Stimulated activated effector memory CD8-positive, alpha-beta T cell treated with anti-CD3 and anti-CD28 coated beads, Interleukin-12 subunit alpha, Interleukin-12 subunit beta, amount 100 ng/mL, for 72 hours (primary cell): ENCODE measurements around the gene RPA1.
"Not testable (repeated sequence)": the region's sequence is repeated elsewhere in the genome, so short reads cannot be mapped to it uniquely, and the experiment has no call there.

ENCODE experiments used
- ATAC-seq: fragments of 150-1000 bp; cut with Tn5 transposase; 2 replicates; pipeline ENCODE4 v1.10.0; 2021
- DNase-seq, 2 donors: peaks; one replicate each; pipeline ENCODE4 v3.0.0; 2021 to 2022; ENCODE audit warnings: low spot score in 2 of 2
- H3K27ac Mint-ChIP-seq: one replicate; pipeline ENCODE4 v1.8.0; 2022; ENCODE audit warnings: mild to moderate bottlenecking, mixed read lengths
- H3K36me3 Mint-ChIP-seq: one replicate; pipeline ENCODE4 v1.8.0; 2022; ENCODE audit warnings: mild to moderate bottlenecking, mixed read lengths
- H3K4me1 Mint-ChIP-seq: one replicate; pipeline ENCODE4 v1.8.0; 2022; ENCODE audit warnings: mixed read lengths
- H3K4me3 Mint-ChIP-seq: one replicate; pipeline ENCODE4 v1.8.0; 2022; ENCODE audit warnings: mild to moderate bottlenecking, mixed read lengths
- H3K9me3 Mint-ChIP-seq: one replicate; pipeline ENCODE4 v1.8.0; 2022; ENCODE audit warnings: mixed read lengths

RPA1 gene

DNA sequence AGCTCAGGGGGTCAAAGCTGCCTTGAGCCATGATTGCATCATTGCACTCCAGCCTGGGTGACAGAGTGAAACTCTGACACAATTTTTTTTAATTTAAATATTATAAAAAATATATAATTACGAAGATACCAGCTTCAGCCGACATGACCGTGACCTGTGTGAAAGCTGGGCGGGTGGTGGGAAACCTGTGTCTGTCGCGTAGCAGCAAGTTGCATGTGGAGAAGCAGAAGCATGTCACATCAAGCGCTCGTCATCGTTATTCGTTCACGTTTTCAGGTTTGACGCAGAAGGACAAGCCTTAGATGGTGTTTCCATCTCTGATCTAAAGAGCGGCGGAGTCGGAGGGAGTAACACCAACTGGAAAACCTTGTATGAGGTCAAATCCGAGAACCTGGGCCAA, 53.7 kb downstream of the RPA1 start:
- DNase-seq = no peak
- Mint-ChIP-seq H3K4me1 (no peaks in the 10 kb centered on the region), H3K9me3 (no peaks in the 10 kb centered on the region), H3K4me3 (no peak overlapping the region), H3K27ac (no peak overlapping the region), H3K36me3 (peaks cover 100% of the 10 kb centered on the region)
- no peak for ATAC-seq

DNA sequence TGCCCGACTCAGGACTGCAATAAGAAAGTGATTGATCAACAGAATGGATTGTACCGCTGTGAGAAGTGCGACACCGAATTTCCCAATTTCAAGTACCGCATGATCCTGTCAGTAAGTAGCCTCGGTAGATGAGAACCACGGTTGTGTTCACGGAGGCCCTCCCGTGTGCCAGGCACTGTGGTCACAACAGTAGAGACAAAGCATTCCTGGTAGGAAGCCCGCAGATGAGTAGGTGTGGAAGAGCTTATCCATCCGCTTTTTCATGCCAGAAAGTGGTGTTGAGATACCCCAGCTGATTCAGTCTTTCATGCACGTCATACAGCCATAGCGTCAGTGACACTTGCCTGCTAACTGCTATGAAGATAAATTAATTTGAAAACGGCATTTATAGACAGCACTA, 58.9 kb downstream of the RPA1 start:
- H3K36me3 Mint-ChIP-seq = peaks cover 100% of the 10 kb centered on the region
- H3K4me1 Mint-ChIP-seq = peaks cover 12% of the 10 kb centered on the region
- H3K4me3 Mint-ChIP-seq = no peak overlapping the region
- no peaks in the 10 kb centered on the region for H3K9me3 Mint-ChIP-seq
- no peak for ATAC-seq
- DNase-seq = no peak
- no peak overlapping the region for H3K27ac Mint-ChIP-seq

DNA sequence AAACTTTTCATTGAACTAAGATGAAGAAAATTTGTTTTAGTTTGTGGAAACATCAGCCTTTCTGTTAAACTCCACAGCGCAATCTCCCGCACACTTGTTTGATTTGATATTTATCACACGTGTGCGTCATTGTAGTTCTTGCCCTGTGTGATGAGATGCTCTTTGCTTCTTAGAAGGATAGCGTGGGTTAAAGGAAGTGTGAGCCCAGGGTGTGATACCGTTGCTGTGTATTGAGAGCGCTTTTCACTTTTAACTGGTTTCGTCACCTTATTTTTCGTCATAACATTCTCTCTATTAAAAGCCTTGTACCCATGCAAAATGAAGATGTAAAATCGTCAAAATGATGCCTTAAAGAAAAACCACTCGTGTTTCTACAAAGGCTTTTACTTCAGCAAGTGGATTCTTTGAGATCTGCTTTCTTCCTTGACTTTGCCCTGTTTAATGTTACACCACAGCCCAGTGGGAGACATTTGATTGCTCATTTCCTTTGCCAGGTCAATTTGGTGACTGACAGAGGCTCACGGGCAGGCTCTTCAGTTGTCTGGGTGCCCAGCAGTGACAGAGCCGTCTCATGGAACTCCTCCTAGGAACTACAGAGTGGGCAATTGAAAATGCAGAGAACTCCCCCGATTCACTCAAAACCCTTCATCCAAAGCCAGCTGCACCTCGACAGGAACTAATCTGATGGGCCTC, 61.1 kb downstream of the RPA1 start:
- Mint-ChIP-seq H3K4me1 (peaks cover 12% of the 10 kb centered on the region), H3K36me3 (peaks cover 100% of the 10 kb centered on the region), H3K9me3 (no peaks in the 10 kb centered on the region), H3K4me3 (peak overlapping the region; percentile 23), H3K27ac (peak overlapping the region; percentile 58)
- peak in 1 of 2 donors; percentile 61 for DNase-seq
- ATAC-seq = peak; percentile 99

DNA sequence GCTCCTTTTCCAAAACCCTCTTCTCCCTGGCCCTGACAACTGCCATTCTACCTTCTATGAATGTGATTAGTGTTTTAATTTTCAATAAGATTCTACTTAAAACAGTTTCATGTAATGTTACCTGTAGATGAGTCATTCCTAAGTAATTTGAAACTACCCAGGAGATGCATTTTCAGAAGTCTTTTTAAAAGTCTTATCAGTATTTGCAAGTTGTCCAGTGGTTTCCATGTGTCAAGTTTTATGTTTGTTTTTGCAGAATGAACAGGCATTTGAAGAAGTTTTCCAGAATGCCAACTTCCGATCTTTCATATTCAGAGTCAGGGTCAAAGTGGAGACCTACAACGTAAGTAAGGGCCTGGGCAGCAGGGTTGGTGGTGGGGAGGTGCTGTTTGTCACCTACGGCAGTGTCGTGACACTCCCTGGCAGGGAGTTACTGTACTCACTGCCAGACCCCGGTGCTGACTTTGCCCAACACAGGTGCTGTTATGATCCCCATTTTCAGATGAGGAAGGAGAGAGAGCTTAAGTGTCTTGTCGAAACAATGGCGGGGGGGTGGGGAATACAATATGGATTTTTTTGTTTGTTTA, 65.0 kb downstream of the RPA1 start:
- Mint-ChIP-seq H3K36me3 (peaks cover 91% of the 10 kb centered on the region), H3K4me1 (peaks cover 12% of the 10 kb centered on the region), H3K4me3 (no peak overlapping the region), H3K9me3 (no peaks in the 10 kb centered on the region), H3K27ac (no peak overlapping the region)
- DNase-seq (no peak), ATAC-seq (no peak)

DNA sequence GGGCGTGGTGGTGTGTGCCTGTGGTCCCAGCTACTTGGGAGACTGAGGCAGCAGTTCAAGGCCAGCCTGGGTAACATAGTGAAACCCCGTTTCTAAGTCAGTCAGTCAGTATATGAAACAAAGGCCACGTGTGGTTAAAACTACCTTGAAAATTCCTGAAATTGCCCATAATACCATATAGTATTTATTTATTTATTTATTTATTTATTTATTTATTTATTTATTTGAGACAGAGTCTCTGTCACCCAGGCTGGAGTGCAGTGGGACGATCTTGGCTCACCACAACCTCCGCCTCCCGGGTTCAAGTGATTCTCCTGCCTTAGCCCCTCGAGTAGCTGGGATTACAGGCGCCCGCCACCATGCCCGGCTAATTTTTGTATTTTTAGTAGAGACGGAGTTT, 65.7 kb downstream of the RPA1 start:
- not testable (repeated sequence) for H3K4me3 Mint-ChIP-seq, DNase-seq, H3K27ac Mint-ChIP-seq, H3K9me3 Mint-ChIP-seq, ATAC-seq
- Mint-ChIP-seq H3K36me3 (peaks cover 85% of the 10 kb centered on the region), H3K4me1 (peaks cover 12% of the 10 kb centered on the region)

DNA sequence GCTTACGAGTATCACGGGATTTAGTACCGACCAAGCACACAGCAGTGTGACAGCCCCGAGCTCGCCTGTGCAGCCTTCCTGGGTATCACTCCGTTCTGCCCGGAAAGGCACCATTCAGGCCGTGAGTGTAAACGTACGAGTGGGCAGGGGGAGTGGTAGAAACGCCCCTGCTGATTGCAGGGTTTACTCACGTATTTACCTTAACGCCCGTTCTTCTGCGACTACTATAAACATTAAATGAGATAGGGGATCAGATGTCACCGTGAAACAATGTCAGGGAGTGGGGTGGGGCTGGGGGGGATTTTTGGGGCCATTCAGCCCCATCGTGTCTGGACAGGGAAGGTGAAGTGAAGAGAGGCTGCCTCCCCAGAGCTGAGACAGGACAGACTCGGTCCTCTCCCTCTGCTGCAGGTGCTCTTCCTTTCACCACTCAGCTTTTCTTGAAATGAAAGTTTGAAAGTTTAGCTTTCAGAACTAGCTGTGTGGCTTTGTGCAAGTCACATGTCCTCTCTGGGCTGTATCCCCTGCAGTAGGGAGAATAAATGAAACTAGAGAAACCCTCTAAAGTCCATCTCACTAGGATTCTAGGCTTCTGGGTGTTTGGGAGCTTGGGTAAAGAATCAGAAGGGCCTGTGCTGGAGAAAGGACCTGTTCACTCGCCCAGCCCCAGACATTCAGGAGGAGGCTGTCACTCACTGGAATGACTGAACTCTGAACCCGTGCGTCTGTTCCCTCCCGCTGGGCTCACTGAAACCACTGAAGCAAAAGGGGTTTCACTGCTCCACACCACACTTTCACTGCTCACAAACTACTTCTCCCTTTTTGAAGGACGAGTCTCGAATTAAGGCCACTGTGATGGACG, 66.7 kb downstream of the RPA1 start:
- Mint-ChIP-seq H3K4me3 (no peak overlapping the region), H3K27ac (no peak overlapping the region), H3K9me3 (no peaks in the 10 kb centered on the region), H3K36me3 (peaks cover 75% of the 10 kb centered on the region), H3K4me1 (peaks cover 3% of the 10 kb centered on the region)
- DNase-seq (no peak), ATAC-seq (no peak)

DNA sequence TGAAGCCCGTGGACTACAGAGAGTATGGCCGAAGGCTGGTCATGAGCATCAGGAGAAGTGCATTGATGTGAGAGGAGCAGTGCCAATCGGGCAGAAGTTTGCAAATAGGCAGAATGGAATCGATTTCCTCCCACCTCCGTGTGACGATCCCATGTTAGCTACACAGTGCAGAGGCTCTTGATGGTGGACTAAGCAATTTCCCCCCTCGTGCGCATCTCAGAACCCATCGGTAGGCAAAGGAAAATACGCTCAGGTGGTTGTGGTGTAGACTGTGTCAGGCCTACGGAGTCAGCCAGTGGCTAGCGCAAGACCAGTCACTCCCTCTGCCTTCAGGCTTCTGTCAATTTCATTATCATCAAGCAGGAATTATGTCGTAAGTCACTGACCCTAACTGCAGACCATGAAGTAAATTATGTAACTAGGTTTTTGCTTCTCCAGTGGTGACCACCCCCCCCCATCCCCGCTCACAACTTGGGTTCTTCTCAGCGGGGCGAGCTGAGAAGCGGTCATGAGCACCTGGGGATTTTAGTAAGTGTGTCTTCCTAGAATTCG, 67.4 kb downstream of the RPA1 start:
- no peaks in the 10 kb centered on the region for H3K4me1 Mint-ChIP-seq
- ATAC-seq (no peak), DNase-seq (no peak)
- H3K4me3 Mint-ChIP-seq = no peak overlapping the region
- H3K27ac Mint-ChIP-seq = no peak overlapping the region
- H3K36me3 Mint-ChIP-seq = peaks cover 68% of the 10 kb centered on the region
- no peaks in the 10 kb centered on the region for H3K9me3 Mint-ChIP-seq

DNA sequence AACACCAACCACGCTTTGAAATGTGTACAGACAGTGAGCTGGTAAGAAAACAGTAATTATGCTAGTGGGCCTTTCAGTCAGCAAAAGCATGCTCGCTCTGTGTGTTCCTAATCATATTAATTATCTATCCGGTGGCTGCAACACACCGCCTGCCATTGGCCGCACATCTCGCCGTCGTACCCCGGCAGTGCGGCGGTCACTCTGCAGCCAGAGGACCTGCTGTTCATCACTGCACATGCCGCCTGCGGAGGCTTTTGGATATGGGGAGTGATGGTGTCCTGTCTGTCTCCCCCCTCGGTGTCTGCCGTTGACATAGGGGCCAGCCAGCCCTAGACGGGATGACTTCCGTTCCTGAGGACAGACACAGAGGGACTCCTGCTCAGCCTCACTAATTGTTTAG, 68.5 kb downstream of the RPA1 start:
- ATAC-seq (no peak), DNase-seq (no peak)
- Mint-ChIP-seq H3K9me3 (no peaks in the 10 kb centered on the region), H3K4me1 (no peaks in the 10 kb centered on the region), H3K4me3 (no peak overlapping the region), H3K36me3 (peaks cover 56% of the 10 kb centered on the region), H3K27ac (no peak overlapping the region)

DNA sequence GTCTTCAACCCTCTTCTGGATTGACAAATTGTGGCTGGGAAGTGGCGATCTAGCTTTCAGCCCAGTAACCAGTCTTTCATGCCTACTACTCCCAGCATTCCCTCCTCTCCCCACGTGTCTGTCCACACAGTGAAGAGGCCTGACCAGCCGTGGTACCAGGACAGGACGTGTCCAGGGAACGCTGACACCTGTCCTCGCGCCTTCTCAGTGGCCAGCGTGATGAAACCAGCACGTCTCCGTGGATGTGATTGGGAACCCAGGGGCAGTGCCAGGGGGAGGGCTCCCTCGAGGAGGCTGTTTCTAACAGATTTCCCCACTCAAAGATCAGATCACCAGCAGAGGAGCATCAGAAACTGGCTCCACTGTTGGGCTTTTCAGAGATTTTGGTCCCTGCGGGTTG, 69.1 kb downstream of the RPA1 start:
- ATAC-seq = no peak
- H3K4me1 Mint-ChIP-seq = no peaks in the 10 kb centered on the region
- no peak overlapping the region for H3K4me3 Mint-ChIP-seq
- H3K27ac Mint-ChIP-seq = no peak overlapping the region
- peaks cover 51% of the 10 kb centered on the region for H3K36me3 Mint-ChIP-seq
- DNase-seq = no peak
- no peaks in the 10 kb centered on the region for H3K9me3 Mint-ChIP-seq

DNA sequence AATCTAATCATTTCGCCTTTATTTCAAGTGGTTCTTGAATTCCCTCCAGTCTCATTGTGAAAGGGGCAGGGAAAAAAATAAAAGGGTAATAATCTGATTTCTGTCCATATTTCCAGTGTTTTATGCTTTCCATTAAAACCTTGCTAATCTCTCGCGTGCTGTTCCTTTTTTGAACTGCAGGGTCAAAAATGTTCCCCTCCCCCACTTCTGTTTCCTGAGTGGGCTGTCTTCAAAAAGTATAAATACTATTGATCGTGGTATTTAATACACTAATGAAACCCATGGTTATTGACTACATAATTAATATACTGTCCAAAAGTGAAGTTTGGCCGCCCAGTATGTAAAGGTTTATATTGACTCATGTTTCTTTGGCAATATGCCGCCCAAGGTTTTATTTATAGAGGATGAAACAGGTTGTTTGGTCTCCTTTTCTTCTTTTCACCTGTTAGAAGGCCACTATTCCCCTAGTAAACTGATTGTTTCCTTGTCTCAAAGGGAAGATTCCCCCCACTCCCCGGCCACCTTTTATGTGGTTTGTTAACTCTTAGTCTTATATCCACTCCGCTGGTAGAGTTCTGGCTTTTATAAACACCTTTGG, 69.7 kb downstream of the RPA1 start:
- no peak for ATAC-seq
- H3K36me3 Mint-ChIP-seq = peaks cover 45% of the 10 kb centered on the region
- no peaks in the 10 kb centered on the region for H3K4me1 Mint-ChIP-seq
- no peaks in the 10 kb centered on the region for H3K9me3 Mint-ChIP-seq
- H3K27ac Mint-ChIP-seq = no peak overlapping the region
- no peak for DNase-seq
- H3K4me3 Mint-ChIP-seq = no peak overlapping the region

DNA sequence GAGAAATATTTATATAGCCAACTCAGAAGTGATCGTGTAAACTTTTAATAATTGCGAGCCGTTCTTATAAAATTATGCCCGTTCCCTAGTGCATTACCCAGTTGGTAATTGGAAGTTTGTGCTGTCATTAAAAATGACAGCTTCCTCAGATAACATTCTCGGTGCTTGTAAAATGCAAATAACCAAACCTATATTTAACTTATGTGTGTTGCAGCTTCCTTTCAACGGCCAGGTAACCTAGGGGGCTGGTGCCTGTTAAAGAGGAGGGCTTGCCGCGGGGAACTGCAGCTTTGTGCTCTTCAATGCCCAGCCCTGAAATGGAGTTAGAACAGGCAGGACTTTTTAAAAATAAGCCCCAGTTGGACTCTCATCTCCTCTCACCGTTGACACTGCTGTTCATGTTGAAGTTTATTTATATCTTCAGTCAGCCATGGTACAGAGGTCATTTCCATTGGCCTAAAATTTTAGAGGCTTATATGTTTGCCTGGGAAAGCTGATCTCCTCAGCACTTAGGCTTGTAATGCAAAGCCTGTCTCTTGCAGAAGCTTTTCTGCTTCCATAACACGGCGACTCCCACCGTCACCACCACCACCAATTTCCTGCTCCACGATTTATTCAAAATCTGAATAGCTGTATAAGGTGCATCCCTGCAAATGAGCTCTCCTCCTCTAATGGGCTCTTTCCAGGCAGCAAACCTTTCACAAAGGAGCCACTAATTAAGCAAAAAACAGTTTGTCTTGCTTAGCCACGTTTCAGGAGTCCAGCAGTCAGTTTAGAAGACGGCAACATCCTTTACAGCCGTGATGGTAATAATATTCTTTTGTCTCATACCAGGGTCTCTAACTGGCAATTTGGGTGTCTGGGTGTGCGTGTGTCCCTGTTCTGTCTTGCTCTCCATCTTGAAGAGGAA, 74.7 kb downstream of the RPA1 start:
- DNase-seq (no peak), ATAC-seq (no peak)
- H3K4me3 Mint-ChIP-seq = no peak overlapping the region
- no peaks in the 10 kb centered on the region for H3K4me1 Mint-ChIP-seq
- H3K9me3 Mint-ChIP-seq = no peaks in the 10 kb centered on the region
- no peaks in the 10 kb centered on the region for H3K36me3 Mint-ChIP-seq
- no peak overlapping the region for H3K27ac Mint-ChIP-seq

DNA sequence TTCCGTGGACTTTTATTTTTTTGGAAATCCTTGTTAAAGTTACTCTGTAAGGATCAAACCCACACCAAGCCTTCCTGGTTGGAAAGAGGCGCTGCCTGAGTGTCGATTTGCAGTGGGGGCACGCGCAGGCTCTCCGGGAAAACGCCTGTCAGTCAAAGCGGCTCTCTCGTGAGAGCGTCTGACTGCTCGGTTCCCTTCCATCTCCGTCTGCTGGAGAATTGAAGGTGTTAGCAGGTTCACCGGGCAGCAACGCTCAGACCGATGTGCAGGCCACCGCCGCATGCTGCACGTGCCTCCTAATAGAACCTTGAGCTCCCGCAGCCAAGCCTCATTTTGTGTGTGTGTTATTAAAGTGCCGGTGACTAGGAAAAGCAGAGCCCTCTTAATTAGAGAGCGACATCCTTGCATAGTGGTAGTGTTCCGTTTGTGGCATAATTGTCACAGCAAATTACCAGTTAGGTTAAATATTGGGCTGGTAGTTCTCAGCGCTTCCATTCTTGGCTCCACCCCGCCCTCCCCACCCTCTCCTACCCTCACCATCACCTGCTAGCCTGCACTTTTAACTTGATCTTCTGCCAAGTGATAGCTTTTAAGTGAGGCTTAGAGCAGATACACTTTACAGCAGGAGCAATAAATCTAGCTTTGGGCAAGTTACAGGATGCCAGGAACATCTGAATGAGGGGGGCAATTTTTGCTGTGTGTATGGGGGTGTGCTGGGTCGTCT, 75.5 kb downstream of the RPA1 start:
- no peak overlapping the region for H3K27ac Mint-ChIP-seq
- H3K4me1 Mint-ChIP-seq = no peaks in the 10 kb centered on the region
- no peaks in the 10 kb centered on the region for H3K36me3 Mint-ChIP-seq
- ATAC-seq (no peak), DNase-seq (no peak)
- H3K4me3 Mint-ChIP-seq = no peak overlapping the region
- H3K9me3 Mint-ChIP-seq = no peaks in the 10 kb centered on the region

DNA sequence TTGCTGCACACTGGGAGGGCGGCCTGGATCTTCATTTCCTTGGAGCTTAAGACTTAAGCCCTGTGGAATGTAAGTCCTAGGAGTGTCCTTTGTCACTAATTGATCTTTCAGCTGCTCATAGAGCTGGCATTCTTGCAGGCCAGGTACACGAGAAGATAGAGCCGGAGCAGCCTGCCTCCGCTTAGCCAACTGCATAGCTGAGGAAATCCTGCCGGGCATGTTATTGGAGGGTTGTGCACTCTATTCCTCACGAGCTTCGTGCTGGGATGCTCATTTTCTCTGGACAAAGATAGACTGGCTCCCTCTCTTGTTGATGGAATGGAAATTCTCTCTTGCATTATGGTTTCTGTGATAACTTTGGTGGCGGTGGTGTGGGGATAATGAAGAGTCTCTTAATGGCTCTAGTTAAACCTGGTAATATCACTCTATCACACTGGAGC, 76.9 kb downstream of the RPA1 start:
- Mint-ChIP-seq H3K9me3 (no peaks in the 10 kb centered on the region), H3K4me1 (no peaks in the 10 kb centered on the region), H3K36me3 (no peaks in the 10 kb centered on the region), H3K27ac (no peak overlapping the region), H3K4me3 (no peak overlapping the region)
- ATAC-seq (no peak), DNase-seq (no peak)

DNA sequence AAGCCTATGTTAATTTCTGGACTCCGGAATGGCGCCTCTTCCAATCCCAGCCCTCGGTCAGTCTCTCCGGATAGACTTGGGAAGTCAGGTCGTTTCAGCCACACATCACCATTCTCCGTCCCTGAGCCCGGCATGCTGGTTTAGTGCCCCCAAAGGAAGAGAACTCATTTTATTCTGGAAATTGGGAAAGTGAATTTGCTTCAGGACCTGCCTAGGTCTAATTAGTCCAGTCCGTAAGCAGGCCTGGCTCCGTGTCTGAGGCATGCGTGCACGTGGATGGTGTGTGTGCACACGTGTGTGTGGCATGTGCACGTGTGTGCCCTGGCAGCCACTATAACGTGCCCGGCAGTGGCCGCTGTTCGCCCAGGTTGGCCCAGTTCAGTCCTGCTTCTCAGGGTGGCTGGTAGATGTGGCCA, 77.4 kb downstream of the RPA1 start:
- no peaks in the 10 kb centered on the region for H3K4me1 Mint-ChIP-seq
- H3K36me3 Mint-ChIP-seq = no peaks in the 10 kb centered on the region
- H3K4me3 Mint-ChIP-seq = no peak overlapping the region
- H3K9me3 Mint-ChIP-seq = no peaks in the 10 kb centered on the region
- DNase-seq = no peak
- no peak for ATAC-seq
- no peak overlapping the region for H3K27ac Mint-ChIP-seq
